Stimulated activated CD8-positive, alpha-beta memory T cell treated with anti-CD3 and anti-CD28 coated beads, Interleukin-12 subunit alpha, Interleukin-12 subunit beta, amount 100 ng/mL, for 4 hours (primary cell): ENCODE data around the gene PARD3.

Experiments used
- DNase-seq: peaks from one replicate; pipeline ENCODE4 v3.0.0-alpha.2; 2020; ENCODE audit warnings: low read depth

Gene PARD3

DNA sequence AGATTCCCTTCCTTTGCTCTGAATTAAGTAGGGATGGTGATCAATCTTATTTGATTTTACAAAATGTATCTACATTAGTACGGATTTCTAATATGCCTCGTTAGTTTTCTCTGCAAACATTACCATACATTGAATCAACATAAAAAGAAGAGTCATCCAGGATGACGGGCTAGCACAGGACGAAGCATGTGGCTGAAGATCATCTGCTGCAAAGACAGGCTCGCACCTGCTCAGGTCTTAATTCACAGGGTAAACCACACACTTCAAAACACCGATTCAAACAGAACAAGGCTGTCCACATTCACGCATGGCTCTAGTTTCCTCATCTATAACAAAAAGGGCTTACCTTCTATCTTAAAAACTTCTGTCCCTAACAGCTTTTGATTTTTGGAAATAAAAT, 323.0 kb downstream of the PARD3 start:
- DNase-seq, result no peak

- DNase-seq, result no peak
Observed at GRCh38 chr10:34491678-34492077, 323.4 kb downstream of the PARD3 start.

GRCh38 chr10:34489973-34490745, 324.9 kb downstream of the PARD3 start:
- no peak for DNase-seq

- DNase-seq, result no peak
Observed at GRCh38 chr10:34489411-34489810, 325.7 kb downstream of the PARD3 start.

GRCh38 chr10:34488476-34489130, 326.5 kb downstream of the PARD3 start:
- DNase-seq, result no peak

- no peak for DNase-seq
Observed at GRCh38 chr10:34486008-34486407, 329.1 kb downstream of the PARD3 start.

DNA sequence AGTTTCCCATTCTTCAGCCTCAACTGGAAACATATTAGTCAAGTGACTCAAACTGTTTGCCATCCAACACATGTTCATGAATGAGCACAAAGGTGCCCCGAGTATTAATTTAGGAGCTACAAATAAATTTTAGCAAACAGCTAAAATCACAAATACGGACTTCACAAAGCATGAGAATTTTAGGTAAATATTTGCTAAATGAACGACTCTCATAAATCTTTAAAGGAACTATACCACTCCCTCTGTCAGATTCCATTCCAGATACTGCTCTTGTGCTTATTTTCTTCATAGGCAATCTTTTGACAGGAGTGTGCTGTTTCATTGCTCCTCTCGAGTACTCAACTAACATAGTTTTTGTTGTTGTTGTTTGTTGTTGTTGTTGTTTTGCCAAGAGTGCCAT, 330.9 kb downstream of the PARD3 start:
- DNase-seq, result no peak

- DNase-seq, result no peak
Observed at GRCh38 chr10:34480345-34480744, 334.8 kb downstream of the PARD3 start.

GRCh38 chr10:34479520-34480179, 335.4 kb downstream of the PARD3 start:
- DNase-seq, result no peak

DNA sequence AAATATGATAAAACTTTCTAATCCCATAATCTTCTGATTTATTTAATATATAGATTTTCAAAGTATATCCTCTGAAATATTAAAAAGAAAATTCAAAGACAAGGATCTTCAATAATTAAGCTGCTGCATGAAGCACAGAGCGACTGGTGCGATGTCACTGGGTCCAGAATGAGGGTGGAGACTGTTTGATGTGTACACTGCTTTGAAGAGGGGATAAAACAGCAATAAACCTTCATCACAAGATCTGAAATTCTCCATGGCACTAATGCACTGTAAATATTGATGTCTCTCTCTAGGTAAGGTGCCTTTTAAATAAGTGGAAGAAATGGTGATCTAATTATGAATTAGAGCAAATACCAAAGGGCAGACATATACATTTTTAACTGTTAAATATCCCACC, 337.8 kb downstream of the PARD3 start:
- DNase-seq, result no peak

DNA sequence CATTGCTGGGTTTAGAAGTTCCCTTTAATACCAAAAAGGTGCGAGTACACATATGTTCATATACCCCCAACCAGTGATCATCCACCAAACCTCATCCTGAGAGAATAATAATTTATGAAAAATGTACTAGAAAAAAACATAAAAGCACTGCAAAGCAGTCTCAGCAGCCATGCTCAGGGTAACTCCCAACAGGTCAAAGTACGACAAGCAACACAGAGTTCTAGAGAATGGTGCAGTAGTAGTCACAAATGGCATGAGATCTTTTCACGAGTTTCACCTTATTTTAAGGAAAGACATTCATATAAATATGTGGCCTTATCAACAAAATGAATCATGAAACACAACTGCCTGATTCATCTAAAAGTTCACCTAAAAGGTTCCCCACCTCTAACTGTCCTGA, 338.5 kb downstream of the PARD3 start:
- no peak for DNase-seq

- DNase-seq, result no peak
Observed at GRCh38 chr10:34475786-34476185, 339.3 kb downstream of the PARD3 start.

- no peak for DNase-seq
Observed at GRCh38 chr10:34475274-34475646, 339.8 kb downstream of the PARD3 start.

DNA sequence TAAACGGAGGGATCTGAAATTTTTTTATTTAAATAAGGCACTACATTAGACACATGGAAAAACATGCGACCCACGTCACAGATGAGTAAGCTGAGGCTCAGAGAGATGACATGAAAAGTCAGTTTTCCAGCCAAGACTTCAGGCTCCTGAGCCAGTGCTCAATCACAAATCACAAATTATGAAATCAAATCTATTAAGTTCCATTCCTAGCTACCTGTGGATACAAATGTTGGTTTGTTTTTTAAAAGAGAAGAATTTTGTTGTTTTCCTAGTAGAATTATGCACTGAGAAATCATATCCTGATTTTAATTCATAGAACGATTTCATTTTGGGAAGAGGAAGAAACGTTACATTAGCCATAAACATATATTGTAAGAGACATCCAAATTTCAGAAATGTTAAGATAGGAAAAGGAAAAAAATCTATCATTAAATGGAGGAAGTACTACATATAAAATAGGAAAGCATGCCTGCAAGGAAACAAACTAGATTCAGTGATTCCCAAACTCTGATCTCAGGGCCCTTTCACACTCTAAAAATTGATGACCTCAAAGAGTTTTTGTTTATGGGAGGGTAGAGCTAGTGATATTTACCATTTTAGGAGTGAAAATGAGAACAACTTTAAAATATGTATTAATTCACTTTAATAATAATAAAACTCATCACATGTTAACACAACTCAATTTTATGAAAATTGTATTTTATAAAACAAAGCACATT, 340.4 kb downstream of the PARD3 start:
- DNase-seq, result no peak

DNA sequence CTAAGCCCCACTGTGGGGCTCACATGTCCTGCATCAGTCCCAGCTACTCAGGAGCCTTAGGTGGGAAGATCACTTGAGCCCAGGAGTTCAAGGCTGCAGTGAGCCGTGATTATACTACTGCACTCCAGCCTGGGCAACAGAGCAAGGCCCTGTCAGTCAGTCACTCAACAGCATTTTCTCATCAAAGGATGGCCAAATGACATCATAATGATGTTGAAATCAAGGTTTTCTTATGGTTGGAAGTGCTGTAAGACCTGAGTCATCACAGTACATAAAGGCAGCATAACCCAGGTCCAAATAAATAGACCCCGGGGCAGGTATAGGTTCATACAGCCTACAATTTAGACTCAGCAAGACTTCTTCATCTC, 341.1 kb downstream of the PARD3 start:
- DNase-seq, result no peak

- DNase-seq, result no peak
Observed at GRCh38 chr10:34473174-34474008, 341.7 kb downstream of the PARD3 start.

DNA sequence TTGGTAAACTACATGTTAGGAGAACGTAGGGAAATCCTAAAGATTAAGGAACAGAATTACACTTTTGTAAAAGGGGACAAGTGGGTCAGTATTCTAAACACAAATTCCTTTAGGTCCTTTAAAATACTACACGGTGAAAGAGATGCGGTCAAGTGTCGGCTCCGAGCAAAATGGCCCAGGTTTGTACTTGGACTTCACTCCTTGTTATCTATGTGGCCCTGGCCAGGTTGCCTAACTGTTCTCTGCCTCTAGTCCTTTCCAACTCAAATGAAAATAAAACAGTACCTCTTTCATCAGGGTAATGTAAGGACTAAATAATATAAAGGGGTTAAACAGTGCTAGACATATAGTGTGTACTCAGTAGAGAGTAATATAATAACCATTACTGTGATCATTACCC, 344.8 kb downstream of the PARD3 start:
- no peak for DNase-seq

DNA sequence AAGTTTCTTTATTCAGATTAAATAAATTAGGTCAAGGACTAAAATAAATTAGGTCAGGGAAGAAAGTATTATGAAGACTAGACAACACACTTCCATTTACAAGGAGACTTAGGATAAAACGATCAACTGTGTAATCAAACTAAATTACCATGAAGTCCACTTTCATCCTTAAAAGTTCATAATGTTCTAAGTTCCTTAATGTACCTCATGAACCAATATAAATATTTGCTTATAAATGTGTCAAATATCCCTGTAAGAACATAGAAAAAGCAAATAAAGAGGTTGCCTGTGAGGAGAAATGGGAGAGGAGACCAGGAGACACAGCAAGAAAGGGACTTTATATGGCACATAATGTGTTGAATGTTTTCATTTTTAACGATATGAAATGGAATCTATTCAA, 345.6 kb downstream of the PARD3 start:
- DNase-seq, result no peak

DNA sequence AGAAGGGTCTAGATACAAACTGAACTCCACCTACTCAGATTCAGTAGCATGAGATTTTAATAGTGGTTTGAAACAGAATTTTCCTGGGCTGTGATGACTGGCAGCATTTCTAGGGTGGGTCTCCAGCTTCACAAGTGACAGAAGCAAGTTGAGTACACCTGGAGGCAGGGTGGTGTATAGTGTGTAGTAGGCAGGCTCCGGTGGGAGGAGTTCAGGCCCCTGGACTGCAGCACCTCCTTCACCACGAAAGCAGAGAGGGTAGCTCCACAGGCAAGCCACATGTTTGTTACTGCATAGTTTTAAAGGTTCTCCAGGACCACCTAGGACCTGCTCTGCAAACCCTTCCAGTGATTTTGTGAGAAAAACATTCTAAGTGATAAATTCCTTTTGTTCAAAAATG, 347.2 kb downstream of the PARD3 start:
- DNase-seq, result no peak

- DNase-seq, result no peak
Observed at GRCh38 chr10:34467364-34467763, 347.7 kb downstream of the PARD3 start.

DNA sequence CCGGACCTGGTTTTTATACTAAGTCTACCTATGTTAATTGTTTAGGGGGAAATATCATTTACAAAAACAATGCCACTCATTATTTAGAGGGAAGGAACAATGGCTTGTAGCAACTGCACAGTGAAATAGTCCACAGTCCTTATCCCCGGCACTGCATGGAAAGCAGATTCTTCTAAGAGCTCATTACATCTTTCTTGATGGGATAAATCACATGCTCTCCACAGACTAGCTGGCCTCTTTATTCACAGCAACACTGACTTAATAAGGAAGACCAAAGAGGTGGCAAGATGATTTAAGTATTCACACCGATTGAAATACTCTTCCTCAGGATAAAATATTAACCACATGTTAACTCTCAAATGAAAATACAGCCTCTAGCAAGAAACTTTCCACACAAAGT, 349.4 kb downstream of the PARD3 start:
- no peak for DNase-seq

DNA sequence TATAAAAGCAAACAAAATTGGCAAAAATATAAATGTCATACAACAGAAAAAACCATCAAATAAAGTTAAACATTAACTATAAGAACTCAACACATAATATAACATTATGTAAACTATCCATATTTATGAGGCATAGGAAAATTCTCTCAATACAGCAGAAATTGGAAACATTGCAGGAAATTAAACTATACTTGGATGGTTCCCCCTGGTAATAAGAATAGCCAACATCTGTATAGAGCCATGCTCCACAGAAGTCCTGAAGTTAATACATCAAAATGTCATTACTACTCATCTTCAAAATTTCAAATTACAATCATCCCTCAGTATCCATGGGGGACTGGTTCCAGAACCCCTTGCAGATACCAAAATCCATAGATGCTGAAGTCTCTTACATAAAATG, 350.5 kb downstream of the PARD3 start:
- no peak for DNase-seq
